Effector memory CD8-positive, alpha-beta T cell (primary cell): Measurements from ENCODE around the gene RPS6KL1.

Experiments used
- ATAC-seq: fragments of 150-1000 bp; cut with Tn5 transposase; replicated peaks from 2 replicates; pipeline ENCODE4 v1.10.0; 2021; ENCODE audit warnings: mild to moderate bottlenecking, moderate library complexity
- DNase-seq, 3 experiments: peaks; one replicate each; pipeline ENCODE4 v3.0.0; 2021
- H3K27ac Mint-ChIP-seq, 2 donors: one replicate each; pipeline ENCODE4 v1.8.0; 2022; ENCODE audit warnings: mild to moderate bottlenecking in 2 of 2, mixed read lengths in 2 of 2, moderate library complexity in 2 of 2
- H3K27me3 Mint-ChIP-seq, 2 donors: one replicate each; pipeline ENCODE4 v1.8.0; 2022; ENCODE audit warnings: mixed read lengths in 2 of 2
- H3K36me3 Mint-ChIP-seq: one replicate; pipeline ENCODE4 v1.8.0; 2022; ENCODE audit warnings: mild to moderate bottlenecking, moderate library complexity, mixed read lengths; ENCODE audit not compliant: insufficient read depth
- H3K4me1 Mint-ChIP-seq, 2 donors: one replicate each; pipeline ENCODE4 v1.8.0; 2022; ENCODE audit warnings: low read depth in 2 of 2, mixed read lengths in 2 of 2
- H3K4me3 Mint-ChIP-seq, 2 donors: one replicate each; pipeline ENCODE4 v1.8.0; 2022; ENCODE audit warnings: mild to moderate bottlenecking in 2 of 2, mixed read lengths in 2 of 2, moderate library complexity in 2 of 2
- H3K9me3 Mint-ChIP-seq, 2 donors: one replicate each; pipeline ENCODE4 v1.8.0; 2022; ENCODE audit warnings: mixed read lengths in 2 of 2

Gene RPS6KL1

DNA sequence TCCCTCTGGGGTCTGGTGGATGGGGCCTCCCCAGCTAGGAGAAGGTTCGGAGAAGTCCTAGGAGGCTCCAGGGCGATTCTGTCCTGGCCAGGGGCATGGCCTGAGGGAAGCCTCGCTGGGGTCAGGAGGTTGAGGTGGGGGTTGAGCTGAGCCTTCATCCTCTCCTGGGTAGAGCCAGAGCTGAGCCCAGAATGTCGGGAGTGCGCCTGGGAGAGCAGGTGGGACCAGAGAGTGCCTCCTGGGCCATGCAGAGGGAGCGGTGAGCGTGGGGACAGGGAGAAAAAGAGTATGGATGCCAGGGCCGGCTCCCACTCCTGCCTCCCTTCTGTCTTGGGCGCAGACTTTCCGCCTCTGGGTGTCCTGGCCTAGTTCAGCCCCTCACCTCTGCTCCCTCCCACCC is 13.1 kb downstream of the RPS6KL1 start:
- DNase-seq (no peak), ATAC-seq (no peak)
- H3K27ac Mint-ChIP-seq = peak overlapping the region; percentile 32 to 75
- H3K4me3 Mint-ChIP-seq = no peak overlapping the region
- peaks cover 12% of the 10 kb centered on the region for H3K36me3 Mint-ChIP-seq
- no peaks in the 10 kb centered on the region for H3K9me3 Mint-ChIP-seq
- H3K27me3 Mint-ChIP-seq = no peaks in the 10 kb centered on the region
- peaks cover 0 to under 1% of the 10 kb centered on the region in 2 donors for H3K4me1 Mint-ChIP-seq

GRCh38 chr14:74909501-74909900 is 13.6 kb downstream of the RPS6KL1 start:
- peak overlapping the region in 1 of 2 donors; percentile 32 for H3K27ac Mint-ChIP-seq
- ATAC-seq = no peak
- peaks cover 4 to 5% of the 10 kb centered on the region in 2 donors for H3K4me1 Mint-ChIP-seq
- H3K9me3 Mint-ChIP-seq = no peaks in the 10 kb centered on the region
- no peak for DNase-seq
- H3K36me3 Mint-ChIP-seq = peaks cover 12% of the 10 kb centered on the region
- no peak overlapping the region for H3K4me3 Mint-ChIP-seq
- H3K27me3 Mint-ChIP-seq = no peaks in the 10 kb centered on the region

GRCh38 chr14:74908861-74909341 is 14.2 kb downstream of the RPS6KL1 start:
- ATAC-seq (no peak), DNase-seq (no peak)
- Mint-ChIP-seq H3K4me1 (peaks cover 5 to 6% of the 10 kb centered on the region in 2 donors), H3K4me3 (no peak overlapping the region), H3K27ac (peak overlapping the region in 1 of 2 donors; percentile 51), H3K9me3 (no peaks in the 10 kb centered on the region), H3K27me3 (no peaks in the 10 kb centered on the region), H3K36me3 (peaks cover 14% of the 10 kb centered on the region)

- DNase-seq = no peak
- peaks cover 24% of the 10 kb centered on the region for H3K36me3 Mint-ChIP-seq
- H3K27ac Mint-ChIP-seq = peak overlapping the region in 1 of 2 donors; percentile 51
- H3K27me3 Mint-ChIP-seq = no peaks in the 10 kb centered on the region
- ATAC-seq = no peak
- no peaks in the 10 kb centered on the region for H3K9me3 Mint-ChIP-seq
- peaks cover 5 to 6% of the 10 kb centered on the region in 2 donors for H3K4me1 Mint-ChIP-seq
- no peak overlapping the region for H3K4me3 Mint-ChIP-seq
These were observed 15.3 kb downstream of the RPS6KL1 start for GRCh38 chr14:74907744-74908143.

GRCh38 chr14:74906925-74907521 is 16.0 kb downstream of the RPS6KL1 start:
- DNase-seq = no peak
- no peak for ATAC-seq
- Mint-ChIP-seq H3K27me3 (no peaks in the 10 kb centered on the region), H3K4me3 (no peak overlapping the region), H3K36me3 (peaks cover 28% of the 10 kb centered on the region), H3K27ac (no peak overlapping the region), H3K4me1 (peaks cover 5 to 6% of the 10 kb centered on the region in 2 donors), H3K9me3 (no peaks in the 10 kb centered on the region)

- peak overlapping the region; percentile 6 to 46 for H3K27ac Mint-ChIP-seq
- no peaks in the 10 kb centered on the region for H3K27me3 Mint-ChIP-seq
- DNase-seq (peak; percentile 79 to 82 (median 81)), ATAC-seq (peak; percentile 79)
- no peaks in the 10 kb centered on the region for H3K9me3 Mint-ChIP-seq
- peaks cover 41% of the 10 kb centered on the region for H3K36me3 Mint-ChIP-seq
- H3K4me3 Mint-ChIP-seq = no peak overlapping the region
- peaks cover 5 to 6% of the 10 kb centered on the region in 2 donors for H3K4me1 Mint-ChIP-seq
These were observed 17.4 kb downstream of the RPS6KL1 start for GRCh38 chr14:74905595-74906142.

- no peak overlapping the region for H3K4me3 Mint-ChIP-seq
- H3K36me3 Mint-ChIP-seq = peaks cover 48% of the 10 kb centered on the region
- peak overlapping the region; percentile 35 to 75 for H3K27ac Mint-ChIP-seq
- DNase-seq (no peak), ATAC-seq (no peak)
- no peaks in the 10 kb centered on the region for H3K9me3 Mint-ChIP-seq
- H3K27me3 Mint-ChIP-seq = no peaks in the 10 kb centered on the region
- H3K4me1 Mint-ChIP-seq = peaks cover 5 to 6% of the 10 kb centered on the region in 2 donors
These were observed 18.2 kb downstream of the RPS6KL1 start for GRCh38 chr14:74904635-74905503.

DNA sequence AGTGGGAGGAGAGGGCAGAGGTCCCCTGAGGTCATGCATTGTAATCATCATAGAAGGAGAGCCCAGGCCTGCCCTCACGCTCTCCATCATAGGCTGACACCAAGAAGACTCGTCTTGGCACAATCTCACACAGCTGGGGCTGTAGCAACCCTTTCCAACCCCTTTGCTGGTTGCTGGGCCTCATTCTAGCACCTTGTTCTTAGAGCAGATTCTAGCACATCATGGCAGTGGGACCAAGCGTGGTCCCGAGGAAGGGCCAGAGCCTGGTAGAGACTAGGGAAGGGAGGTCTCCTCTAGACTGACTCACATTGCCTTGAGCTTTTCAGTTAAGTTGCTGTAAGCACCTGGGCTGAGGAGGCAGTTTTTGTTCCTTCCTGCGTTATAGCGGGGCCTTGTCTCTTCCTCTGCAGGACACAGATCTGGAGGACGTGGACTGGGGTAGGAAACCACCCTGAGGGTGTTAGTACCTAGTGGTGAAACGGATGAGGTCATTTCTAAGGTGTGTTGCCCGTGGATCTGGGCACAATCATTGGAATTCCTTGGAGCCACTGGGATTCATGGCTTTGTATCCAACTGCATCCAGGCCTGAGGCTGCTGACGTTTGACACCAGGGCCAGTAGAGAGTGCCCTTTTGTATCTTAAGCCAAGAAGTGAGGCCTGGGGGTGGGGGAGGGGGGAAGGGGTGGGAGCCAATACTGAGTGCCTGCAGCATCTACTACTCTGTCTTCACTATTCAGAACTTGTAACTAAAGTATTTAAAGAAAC is 19.9 kb downstream of the RPS6KL1 start:
- H3K36me3 Mint-ChIP-seq = peaks cover 64% of the 10 kb centered on the region
- ATAC-seq (no peak), DNase-seq (no peak)
- H3K27ac Mint-ChIP-seq = peak overlapping the region in 1 of 2 donors; percentile 23
- H3K27me3 Mint-ChIP-seq = no peaks in the 10 kb centered on the region
- peaks cover 5 to 6% of the 10 kb centered on the region in 2 donors for H3K4me1 Mint-ChIP-seq
- no peaks in the 10 kb centered on the region for H3K9me3 Mint-ChIP-seq
- no peak overlapping the region for H3K4me3 Mint-ChIP-seq

DNA sequence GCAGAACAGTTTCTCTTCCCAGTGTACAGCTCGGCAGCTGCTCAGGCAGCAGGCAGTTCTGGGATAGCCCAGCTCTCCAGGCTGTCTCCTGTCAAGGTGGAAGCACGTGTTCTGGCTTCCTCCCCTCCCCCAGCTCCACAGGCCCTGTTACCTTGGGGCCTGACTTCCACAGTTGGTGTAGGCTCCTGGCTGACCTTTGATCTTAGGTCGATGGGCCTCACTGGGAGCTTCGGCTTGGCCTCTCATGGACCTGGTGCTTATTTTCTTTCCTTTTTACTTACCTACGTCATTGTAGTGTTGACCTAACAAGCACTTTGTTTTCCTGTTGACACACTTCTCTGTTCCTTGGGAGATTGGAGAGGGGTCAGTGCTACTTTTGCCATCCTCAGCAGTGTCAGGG is 24.4 kb downstream of the RPS6KL1 start:
- Mint-ChIP-seq H3K4me1 (no peaks in the 10 kb centered on the region), H3K9me3 (no peaks in the 10 kb centered on the region), H3K27me3 (no peaks in the 10 kb centered on the region), H3K4me3 (no peak overlapping the region), H3K27ac (peak overlapping the region in 1 of 2 donors; percentile 69), H3K36me3 (peaks cover 94% of the 10 kb centered on the region)
- DNase-seq (no peak), ATAC-seq (no peak)

GRCh38 chr14:74898083-74898482 is 25.0 kb downstream of the RPS6KL1 start:
- no peaks in the 10 kb centered on the region for H3K9me3 Mint-ChIP-seq
- peaks cover 95% of the 10 kb centered on the region for H3K36me3 Mint-ChIP-seq
- no peaks in the 10 kb centered on the region for H3K27me3 Mint-ChIP-seq
- no peaks in the 10 kb centered on the region for H3K4me1 Mint-ChIP-seq
- no peak overlapping the region for H3K4me3 Mint-ChIP-seq
- no peak overlapping the region for H3K27ac Mint-ChIP-seq
- ATAC-seq (no peak), DNase-seq (no peak)

DNA sequence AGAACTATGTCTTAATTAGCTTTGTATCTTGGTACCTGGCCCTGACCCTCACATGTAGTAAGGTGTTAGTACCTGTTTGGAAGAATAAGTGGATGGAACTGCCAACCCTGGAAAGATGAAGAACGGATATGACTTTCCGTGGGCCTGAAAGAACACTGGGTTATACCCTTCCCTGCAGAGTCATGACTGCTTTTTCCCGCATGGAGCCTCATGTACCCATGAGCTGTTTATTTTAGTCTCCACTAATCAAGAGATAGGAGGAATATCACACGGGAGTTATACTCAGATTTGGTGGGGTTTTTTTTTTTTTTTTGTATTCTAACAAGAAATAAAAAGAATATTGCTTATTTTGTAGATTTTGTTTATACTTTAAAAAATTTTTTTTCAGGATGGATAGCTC is 25.4 kb downstream of the RPS6KL1 start:
- ATAC-seq (no peak), DNase-seq (no peak)
- no peak overlapping the region for H3K27ac Mint-ChIP-seq
- H3K27me3 Mint-ChIP-seq = no peaks in the 10 kb centered on the region
- no peaks in the 10 kb centered on the region for H3K4me1 Mint-ChIP-seq
- H3K4me3 Mint-ChIP-seq = no peak overlapping the region
- peaks cover 94% of the 10 kb centered on the region for H3K36me3 Mint-ChIP-seq
- H3K9me3 Mint-ChIP-seq = no peaks in the 10 kb centered on the region

- Mint-ChIP-seq H3K4me1 (no peaks in the 10 kb centered on the region), H3K36me3 (peaks cover 95% of the 10 kb centered on the region), H3K9me3 (no peaks in the 10 kb centered on the region), H3K27ac (no peak overlapping the region), H3K27me3 (no peaks in the 10 kb centered on the region), H3K4me3 (no peak overlapping the region)
- ATAC-seq = no peak
- DNase-seq = no peak
These were observed 26.7 kb downstream of the RPS6KL1 start for GRCh38 chr14:74896400-74896799.

DNA sequence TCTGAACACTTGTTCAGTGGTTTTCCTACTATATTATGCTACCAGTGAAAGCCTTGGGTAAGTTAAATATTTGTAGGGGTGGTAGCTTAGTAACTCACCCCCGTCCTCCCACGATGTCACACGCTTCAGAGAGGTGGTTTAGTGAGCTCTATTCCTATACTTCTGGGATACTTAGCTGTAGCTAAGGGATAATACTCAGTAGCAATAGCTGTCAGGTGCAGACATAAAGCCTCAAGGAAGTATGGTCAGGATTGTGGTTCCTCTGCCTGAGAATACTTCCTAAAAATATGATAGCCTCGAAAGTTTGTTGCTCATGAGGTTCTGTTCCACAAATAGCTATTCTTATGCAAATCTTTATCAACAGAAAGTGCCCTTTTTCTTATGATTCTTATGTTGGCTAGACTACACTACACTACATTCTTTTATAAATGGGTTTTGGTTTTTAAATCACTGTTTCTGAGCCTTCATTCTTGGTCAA is 29.4 kb downstream of the RPS6KL1 start:
- peak overlapping the region in 1 of 2 donors; percentile 35 for H3K27ac Mint-ChIP-seq

More for the DNA sequence above, 29.4 kb downstream of the RPS6KL1 start:
- H3K9me3 Mint-ChIP-seq = no peaks in the 10 kb centered on the region
- ATAC-seq = no peak
- peaks cover 3 to 5% of the 10 kb centered on the region in 2 donors for H3K4me1 Mint-ChIP-seq
- H3K4me3 Mint-ChIP-seq = no peak overlapping the region
- H3K27me3 Mint-ChIP-seq = no peaks in the 10 kb centered on the region
- no peak for DNase-seq
- H3K36me3 Mint-ChIP-seq = peaks cover 95% of the 10 kb centered on the region
